Hepatocyte (in vitro differentiated cells): ENCODE data around the gene TEX19. TPM values are rescaled to one million over a fixed set of nuclear protein-coding genes. Genes with fewer than 3 reads are reported as not detected.

Experiments used
- DNase-seq: peaks from one replicate; pipeline ENCODE4 v3.0.0-alpha.2; 2016; ENCODE audit warnings: low spot score
- H2AFZ ChIP-seq: fragments of 200-600 bp; sonication (generic); 2 replicates; pipeline ENCODE4 v1.6.0; 2016; ENCODE audit warnings: antibody characterized with exemption, mild to moderate bottlenecking
- H3K27ac ChIP-seq: fragments of 200-600 bp; sonication (generic); 2 replicates; pipeline ENCODE4 v1.5.1; 2016; ENCODE audit warnings: mild to moderate bottlenecking
- H3K27me3 ChIP-seq: fragments of 200-600 bp; sonication (generic); 2 replicates; pipeline ENCODE4 v1.6.1; 2016
- H3K36me3 ChIP-seq: fragments of 200-600 bp; sonication (generic); replicated peaks from 2 replicates; pipeline ENCODE4 v1.5.1; 2016; ENCODE audit warnings: low read depth; ENCODE audit not compliant: insufficient read depth
- H3K4me1 ChIP-seq: fragments of 200-600 bp; sonication (generic); 2 replicates; pipeline ENCODE4 v1.5.1; 2016; ENCODE audit warnings: mild to moderate bottlenecking, moderate library complexity; ENCODE audit not compliant: insufficient read depth
- H3K4me2 ChIP-seq: fragments of 200-600 bp; sonication (generic); 2 replicates; pipeline ENCODE4 v1.6.0; 2016
- H3K4me3 ChIP-seq: fragments of 200-600 bp; sonication (generic); 2 replicates; pipeline ENCODE4 v1.5.1; 2016; ENCODE audit warnings: mild to moderate bottlenecking
- H3K79me2 ChIP-seq: fragments of 200-600 bp; sonication (generic); 2 replicates; pipeline ENCODE4 v1.6.0; 2017; ENCODE audit warnings: mild to moderate bottlenecking
- H3K9me2 ChIP-seq: fragments of 200-600 bp; sonication (generic); replicated peaks from 2 replicates; pipeline ENCODE4 v1.6.0; 2017; ENCODE audit warnings: mild to moderate bottlenecking; ENCODE audit not compliant: insufficient read depth
- H3K9me3 ChIP-seq: fragments of 200-600 bp; sonication (generic); 2 replicates; pipeline ENCODE4 v1.5.1; 2016; ENCODE audit warnings: low read depth, mild to moderate bottlenecking
- H4K20me1 ChIP-seq: fragments of 200-600 bp; sonication (generic); 2 replicates; pipeline ENCODE4 v1.6.0; 2016; ENCODE audit warnings: mild to moderate bottlenecking; ENCODE audit not compliant: insufficient read depth, poor library complexity, severe bottlenecking
- EZH2 ChIP-seq: fragments of 200-600 bp; sonication (generic); IDR thresholded peaks from 2 replicates; pipeline ENCODE4 v1.6.1; 2016; ENCODE audit warnings: antibody characterized with exemption, mild to moderate bottlenecking, borderline replicate concordance
- EZH2phosphoT487 ChIP-seq: fragments of 200-600 bp; sonication (generic); IDR thresholded peaks from one replicate; pipeline ENCODE4 v1.6.1; 2018; ENCODE audit warnings: antibody characterized with exemption, mild to moderate bottlenecking, low read depth, moderate library complexity; ENCODE audit not compliant: unreplicated experiment, severe bottlenecking
- WGBS: methylation state at CpG from one replicate; pipeline ENCODE4 v1.1.6; 2016; ENCODE audit warnings: low lambda C conversion rate; ENCODE audit errors: missing lambda C conversion rate; 5-methylcytosine and 5-hydroxymethylcytosine counted together
- polyA plus RNA-seq: library from polyadenylated mRNA; unstranded; fragments of >200 nt; fragmentation: Nextera tagmentation; extraction: Ambion mirVana; gene quantifications from 2 replicates; pipeline ENCODE4 v1.2.1, GENCODE V29; 2016
- total RNA-seq: library from RNA; depleted of rRNA; stranded (reverse); fragments of >200 nt; gene quantifications from 2 replicates; pipeline ENCODE4 v1.2.3, GENCODE V29; 2014
- TF ChIP-seq, protein P1 (sequence below): fragments of 200-600 bp; sonication (generic); IDR thresholded peaks from 2 replicates; pipeline ENCODE4 v1.5.1; 2016; ENCODE audit warnings: antibody characterized with exemption, mild to moderate bottlenecking; ENCODE audit not compliant: poor library complexity

TEX19 gene
- total and polyA plus RNA-seq, 2 experiments from 2014 or later = not detected

DNA sequence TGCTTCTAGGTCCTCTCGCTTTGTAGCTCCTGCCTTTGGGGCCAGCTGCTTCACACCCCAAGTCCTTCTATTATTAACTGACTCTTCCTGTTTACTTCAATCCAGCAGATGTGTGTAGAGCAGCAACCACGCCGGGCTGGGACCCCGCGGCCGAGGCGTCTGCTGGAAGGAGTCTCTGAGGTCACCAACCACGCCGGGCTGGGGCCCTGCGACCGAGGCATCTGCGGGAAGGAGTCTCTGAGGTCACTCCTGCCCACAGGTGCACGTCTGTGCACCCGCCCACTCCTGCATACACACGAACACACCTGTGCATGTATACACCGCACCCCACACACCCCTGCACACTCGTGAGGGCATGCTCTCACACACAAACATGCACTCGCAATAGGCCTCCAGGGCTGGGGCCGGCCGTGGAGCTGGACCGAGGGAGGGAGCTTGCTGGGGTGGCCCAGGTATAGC lies 7.8 kb upstream of the TEX19 start:
- Histone ChIP-seq H3K27ac (no peak overlapping the region), H3K27me3 (no peaks in the 10 kb centered on the region), H2AFZ (no peak overlapping the region), H3K9me2 (no peaks in the 10 kb centered on the region), H4K20me1 (no peaks in the 10 kb centered on the region), H3K36me3 (no peaks in the 10 kb centered on the region), H3K4me1 (peaks cover 28% of the 10 kb centered on the region), H3K4me2 (no peak overlapping the region), H3K9me3 (no peaks in the 10 kb centered on the region), H3K79me2 (no peaks in the 10 kb centered on the region), H3K4me3 (no peak overlapping the region)
- no peak for DNase-seq
- 74% methylated on average over 21 of the region's 21 CpGs for WGBS
- TF ChIP-seq EZH2 = no peak
- TF ChIP-seq, protein P1, sequence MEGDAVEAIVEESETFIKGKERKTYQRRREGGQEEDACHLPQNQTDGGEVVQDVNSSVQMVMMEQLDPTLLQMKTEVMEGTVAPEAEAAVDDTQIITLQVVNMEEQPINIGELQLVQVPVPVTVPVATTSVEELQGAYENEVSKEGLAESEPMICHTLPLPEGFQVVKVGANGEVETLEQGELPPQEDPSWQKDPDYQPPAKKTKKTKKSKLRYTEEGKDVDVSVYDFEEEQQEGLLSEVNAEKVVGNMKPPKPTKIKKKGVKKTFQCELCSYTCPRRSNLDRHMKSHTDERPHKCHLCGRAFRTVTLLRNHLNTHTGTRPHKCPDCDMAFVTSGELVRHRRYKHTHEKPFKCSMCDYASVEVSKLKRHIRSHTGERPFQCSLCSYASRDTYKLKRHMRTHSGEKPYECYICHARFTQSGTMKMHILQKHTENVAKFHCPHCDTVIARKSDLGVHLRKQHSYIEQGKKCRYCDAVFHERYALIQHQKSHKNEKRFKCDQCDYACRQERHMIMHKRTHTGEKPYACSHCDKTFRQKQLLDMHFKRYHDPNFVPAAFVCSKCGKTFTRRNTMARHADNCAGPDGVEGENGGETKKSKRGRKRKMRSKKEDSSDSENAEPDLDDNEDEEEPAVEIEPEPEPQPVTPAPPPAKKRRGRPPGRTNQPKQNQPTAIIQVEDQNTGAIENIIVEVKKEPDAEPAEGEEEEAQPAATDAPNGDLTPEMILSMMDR = no peak
- no peak for TF ChIP-seq EZH2phosphoT487

DNA sequence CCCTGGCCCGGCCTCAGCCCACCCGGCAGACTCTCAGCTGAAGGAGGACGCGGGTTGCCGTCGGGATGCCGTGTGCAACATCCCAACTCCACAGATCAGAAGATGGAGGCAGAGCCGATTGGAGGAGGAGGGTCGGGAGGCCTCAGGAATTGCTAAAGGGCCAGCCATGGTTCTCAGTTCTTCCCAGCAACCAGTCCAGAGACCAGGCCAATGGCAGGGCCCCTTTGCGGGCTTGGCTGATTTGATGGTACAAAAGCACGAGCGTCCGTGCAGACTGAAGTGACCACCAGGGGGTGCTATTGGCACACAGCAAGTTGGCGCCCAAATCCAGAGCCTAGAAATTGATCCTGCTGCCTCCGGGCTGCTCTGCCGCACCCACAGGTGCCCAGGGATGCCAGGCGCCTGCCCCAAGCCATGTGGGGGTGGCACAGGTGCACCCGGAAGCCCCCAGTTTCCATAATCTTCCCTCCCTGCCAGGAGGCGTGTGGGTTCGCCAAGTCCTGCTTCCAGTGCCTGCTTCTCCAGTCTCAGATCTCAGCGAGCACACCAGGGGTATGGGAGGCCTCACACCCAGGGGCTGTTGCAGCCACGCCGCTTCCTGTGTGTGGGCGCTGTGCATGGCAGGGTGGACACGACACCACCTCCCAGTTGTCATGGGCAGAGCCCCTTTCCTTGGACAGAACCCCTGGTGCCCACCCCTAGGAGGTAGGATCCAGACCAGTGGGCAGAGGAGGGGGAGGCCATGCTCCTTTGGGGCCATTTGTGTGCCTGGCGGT lies 7.1 kb upstream of the TEX19 start:
- DNase-seq = peak; percentile 94
- Histone ChIP-seq H3K9me2 (no peaks in the 10 kb centered on the region), H3K36me3 (no peaks in the 10 kb centered on the region), H4K20me1 (no peaks in the 10 kb centered on the region), H3K4me2 (no peak overlapping the region), H2AFZ (no peak overlapping the region), H3K27ac (no peak overlapping the region), H3K79me2 (no peaks in the 10 kb centered on the region), H3K27me3 (no peaks in the 10 kb centered on the region), H3K4me1 (peaks cover 27% of the 10 kb centered on the region), H3K9me3 (no peaks in the 10 kb centered on the region), H3K4me3 (no peak overlapping the region)
- TF ChIP-seq, protein P1 = peak; percentile 95
- no peak for TF ChIP-seq EZH2phosphoT487
- WGBS = 46% methylated on average over 26 of the region's 26 CpGs

DNA sequence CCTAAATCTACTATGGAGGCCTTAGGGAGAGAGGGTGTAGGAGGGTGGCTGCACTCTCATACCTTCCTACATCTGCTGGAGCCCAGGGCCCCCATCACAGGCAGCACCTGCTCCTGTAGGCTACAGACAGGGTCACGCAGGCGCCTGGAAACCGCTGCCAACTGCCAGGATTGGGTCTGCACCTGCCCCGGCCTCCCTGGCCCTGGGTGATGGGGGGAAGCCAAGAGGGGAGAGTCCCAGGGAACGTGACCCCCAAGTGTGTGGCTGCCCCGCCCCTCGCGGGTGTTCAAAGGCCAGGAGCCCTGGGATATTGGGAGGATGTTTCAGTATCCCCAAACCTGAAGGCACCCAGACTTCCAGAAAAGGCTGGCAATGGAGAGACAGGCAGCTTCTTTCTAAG lies 5.6 kb upstream of the TEX19 start:
- Histone ChIP-seq H3K4me3 (no peak overlapping the region), H3K9me3 (no peaks in the 10 kb centered on the region)
- WGBS = 96% methylated on average over 8 of the region's 8 CpGs

More for the DNA sequence above, 5.6 kb upstream of the TEX19 start:
- no peaks in the 10 kb centered on the region for H4K20me1 ChIP-seq
- peaks cover 21% of the 10 kb centered on the region for H3K4me1 ChIP-seq
- H3K9me2 ChIP-seq = no peaks in the 10 kb centered on the region
- H3K36me3 ChIP-seq = no peaks in the 10 kb centered on the region
- no peak overlapping the region for H3K4me2 ChIP-seq
- DNase-seq = no peak
- H2AFZ ChIP-seq = no peak overlapping the region
- no peak for TF ChIP-seq EZH2phosphoT487
- TF ChIP-seq, protein P1 = no peak
- TF ChIP-seq EZH2 = no peak
- H3K79me2 ChIP-seq = no peaks in the 10 kb centered on the region
- no peak overlapping the region for H3K27ac ChIP-seq
- no peaks in the 10 kb centered on the region for H3K27me3 ChIP-seq
